Stimulated activated CD4-positive, alpha-beta T cell treated with anti-CD3 and anti-CD28 coated beads, Interleukin-4, amount 100 ng/mL, for 4 hours (primary cell): ENCODE measurements around the gene PACS1.
"Not testable (repeated sequence)": the region's sequence is repeated elsewhere in the genome, so short reads cannot be mapped to it uniquely, and the experiment has no call there.

Source experiments
- DNase-seq, 2 experiments: peaks; one replicate each; pipeline ENCODE4 v3.0.0-alpha.2; 2020

PACS1 gene

GRCh38 chr11:66077927-66078326 lies 7.9 kb downstream of the PACS1 start:
- no peak for DNase-seq

DNA sequence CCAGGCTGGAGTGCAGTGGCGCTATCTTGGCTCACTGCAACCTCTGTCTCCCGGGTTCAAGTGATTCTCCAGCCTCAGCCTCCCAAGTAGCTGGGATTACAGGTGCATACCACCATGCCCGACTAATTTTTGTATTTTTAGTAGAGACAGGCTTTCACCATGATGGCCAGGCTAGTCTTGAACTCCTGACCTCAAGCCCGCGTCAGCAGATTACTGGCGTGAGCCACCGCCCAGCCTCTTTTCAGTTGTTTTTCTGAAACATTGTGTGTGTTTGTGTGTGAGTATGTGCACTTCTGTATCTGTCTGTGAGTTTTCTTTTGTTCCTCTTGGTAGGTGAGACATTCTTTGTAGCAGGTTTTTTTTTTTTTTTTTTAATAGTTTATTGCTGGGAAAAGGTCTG lies 8.9 kb downstream of the PACS1 start:
- DNase-seq = not testable (repeated sequence)

- DNase-seq = peak; percentile 50 to 76
These were observed 10.2 kb downstream of the PACS1 start for GRCh38 chr11:66080055-66080817.

DNA sequence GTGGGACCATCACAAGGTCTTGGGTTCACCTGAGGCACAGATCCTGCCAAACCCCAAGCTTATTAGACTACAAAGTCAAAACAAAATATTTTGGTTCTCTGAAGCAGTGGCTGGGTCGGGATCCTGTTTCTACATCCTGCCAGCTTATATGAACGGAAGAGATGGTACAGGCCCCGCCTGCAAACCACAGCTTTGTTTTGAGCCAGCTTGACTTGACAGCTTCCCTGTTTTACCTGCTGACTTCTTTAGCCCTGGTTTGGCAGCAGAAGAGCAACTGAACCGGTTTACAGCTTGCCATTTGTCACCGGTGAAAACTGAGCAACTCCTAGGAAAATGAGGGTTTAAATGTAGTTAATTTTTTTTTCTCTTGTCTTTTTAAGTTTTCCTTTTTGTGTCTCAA lies 11.4 kb downstream of the PACS1 start:
- DNase-seq = peak; percentile 41 to 69

- DNase-seq = no peak
These were observed 13.1 kb downstream of the PACS1 start for GRCh38 chr11:66082946-66083698.

- DNase-seq = no peak
These were observed 13.7 kb downstream of the PACS1 start for GRCh38 chr11:66083767-66084166.

DNA sequence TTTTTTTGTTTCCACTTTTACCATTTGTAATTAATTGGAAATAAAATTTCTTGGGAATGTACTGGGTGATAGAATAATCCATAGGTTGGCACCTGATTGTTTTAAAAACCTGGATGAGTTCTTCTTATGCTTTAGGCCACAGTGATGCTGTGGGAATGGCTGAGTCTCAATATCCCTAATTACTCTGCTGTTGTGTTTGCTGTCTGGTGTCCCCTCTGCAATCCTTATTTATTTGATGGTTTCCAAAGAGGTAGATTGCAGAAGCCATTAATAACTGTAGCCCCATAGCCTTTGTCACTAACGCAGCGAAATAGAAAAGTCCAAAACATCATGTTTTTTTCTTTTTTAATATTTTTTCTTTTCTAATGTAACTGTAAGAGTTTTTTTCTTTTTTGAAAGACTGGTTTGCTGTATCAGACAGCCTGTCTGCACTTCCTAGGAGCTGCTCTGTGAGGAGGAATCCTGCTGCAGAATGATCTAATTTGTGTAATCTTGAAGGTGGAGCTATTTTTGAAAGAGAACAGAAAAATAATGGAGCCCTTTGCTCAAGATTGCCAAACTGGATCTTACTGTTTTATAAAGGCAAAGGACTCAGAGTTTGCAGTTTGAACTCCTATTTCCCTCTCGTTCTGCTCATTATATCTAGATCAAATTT lies 14.9 kb downstream of the PACS1 start:
- DNase-seq = no peak

DNA sequence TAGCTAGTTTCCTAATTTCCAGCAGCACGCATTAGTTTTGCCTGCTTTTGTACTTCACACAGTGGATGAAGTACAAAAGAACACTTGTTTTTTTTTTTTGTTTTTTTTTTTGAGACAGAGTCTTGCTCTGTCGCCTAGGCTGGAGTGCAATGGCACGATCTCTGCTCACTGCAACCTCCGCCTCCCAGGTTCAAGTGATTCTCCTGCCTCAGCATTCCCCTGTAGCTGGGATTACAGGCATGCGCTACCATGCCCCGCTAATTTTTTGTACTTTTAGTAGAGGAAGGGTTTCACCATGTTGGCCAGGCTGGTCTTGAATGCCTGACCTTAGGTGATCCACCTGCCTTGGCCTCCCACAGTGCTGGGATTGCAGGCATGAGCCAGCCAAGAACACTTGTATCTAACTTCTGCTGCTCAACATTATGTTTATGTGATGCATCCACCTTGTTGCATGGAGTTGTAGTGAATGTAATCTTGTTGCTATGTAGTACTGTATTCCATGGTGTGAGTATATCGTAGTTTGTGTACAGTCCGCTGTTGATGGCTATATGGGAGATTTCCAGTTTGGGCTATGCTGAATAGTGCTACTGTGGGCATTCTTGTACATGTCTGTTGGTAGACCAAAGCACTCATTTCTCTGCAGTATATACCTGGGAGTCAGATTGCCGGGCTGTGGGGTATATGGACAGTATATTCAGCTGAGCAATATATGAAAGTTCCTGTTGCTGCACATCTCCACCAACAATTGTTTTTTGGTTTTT lies 17.3 kb downstream of the PACS1 start:
- no peak for DNase-seq

- no peak for DNase-seq
These were observed 19.0 kb downstream of the PACS1 start for GRCh38 chr11:66089067-66089466.

DNA sequence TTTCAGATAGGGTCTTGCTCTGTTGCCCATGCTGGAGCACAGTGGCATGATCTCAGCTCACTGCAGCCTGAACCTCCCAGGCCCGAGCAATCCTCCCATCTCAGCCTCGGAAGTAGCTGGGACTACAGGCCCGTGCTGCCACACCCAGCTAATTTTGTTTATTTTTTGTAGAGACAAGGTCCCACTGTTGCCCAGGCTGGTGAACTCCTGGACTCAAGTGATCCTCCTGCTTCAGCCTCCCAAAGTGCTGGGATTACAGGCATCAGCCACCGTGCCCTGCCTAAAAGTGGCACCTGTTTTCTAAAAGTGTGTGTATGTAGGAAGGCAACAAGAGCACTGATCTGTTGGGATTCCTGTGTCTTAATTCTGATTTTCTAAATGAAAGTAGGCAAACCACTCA lies 20.2 kb downstream of the PACS1 start:
- no peak for DNase-seq

GRCh38 chr11:66092125-66092524 lies 22.1 kb downstream of the PACS1 start:
- DNase-seq = not testable (repeated sequence)

GRCh38 chr11:66099746-66100145 lies 29.7 kb downstream of the PACS1 start:
- not testable (repeated sequence) for DNase-seq

GRCh38 chr11:66100272-66101065 lies 30.4 kb downstream of the PACS1 start:
- DNase-seq = peak; percentile 36 to 55

DNA sequence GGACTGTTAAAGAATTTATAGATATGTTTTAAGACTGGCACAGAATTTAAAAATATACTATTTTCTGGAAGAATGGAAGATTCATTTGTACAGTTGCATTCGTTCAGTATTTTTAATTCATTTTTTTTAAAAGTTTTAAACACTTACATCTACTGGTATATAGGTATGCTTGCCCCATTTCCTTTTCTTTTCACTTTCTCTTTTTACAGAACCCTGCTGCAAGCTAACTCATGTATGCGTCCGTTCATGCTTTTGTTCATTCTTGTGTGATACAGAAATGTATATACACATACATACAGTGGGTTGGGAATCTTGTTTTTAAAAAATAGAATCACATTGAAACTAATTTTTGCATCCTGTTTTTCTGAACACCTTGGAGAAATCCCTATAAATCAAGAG lies 31.0 kb downstream of the PACS1 start:
- no peak for DNase-seq

DNA sequence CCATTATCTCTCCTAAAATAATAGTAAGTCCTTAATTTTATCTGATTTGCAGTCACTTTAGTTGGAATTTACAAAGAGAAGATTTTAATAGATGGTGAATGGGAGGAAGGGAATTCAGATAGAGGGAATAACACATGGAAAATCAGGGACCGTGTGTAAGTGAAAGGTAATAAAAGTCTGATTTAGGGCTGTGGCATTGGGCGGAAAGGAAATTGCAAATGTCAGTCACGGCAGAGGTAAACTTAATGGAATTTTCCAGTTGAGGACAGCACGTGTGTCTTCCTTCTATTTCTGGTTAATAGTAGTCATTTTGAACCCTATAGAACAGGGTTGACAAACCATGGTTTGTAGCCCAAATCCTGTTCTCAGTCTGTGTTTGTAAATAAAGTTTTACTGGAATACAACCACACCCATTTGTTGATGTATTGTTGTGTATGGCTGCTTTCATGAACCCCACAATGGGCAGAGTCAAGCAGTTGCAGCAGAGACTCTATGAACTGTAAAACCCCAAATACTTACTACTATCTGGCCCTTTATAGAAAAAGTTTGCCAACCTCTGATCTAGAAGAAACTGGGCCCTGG lies 34.1 kb downstream of the PACS1 start:
- DNase-seq = no peak

GRCh38 chr11:66106786-66107599 lies 36.9 kb downstream of the PACS1 start:
- DNase-seq = no peak

DNA sequence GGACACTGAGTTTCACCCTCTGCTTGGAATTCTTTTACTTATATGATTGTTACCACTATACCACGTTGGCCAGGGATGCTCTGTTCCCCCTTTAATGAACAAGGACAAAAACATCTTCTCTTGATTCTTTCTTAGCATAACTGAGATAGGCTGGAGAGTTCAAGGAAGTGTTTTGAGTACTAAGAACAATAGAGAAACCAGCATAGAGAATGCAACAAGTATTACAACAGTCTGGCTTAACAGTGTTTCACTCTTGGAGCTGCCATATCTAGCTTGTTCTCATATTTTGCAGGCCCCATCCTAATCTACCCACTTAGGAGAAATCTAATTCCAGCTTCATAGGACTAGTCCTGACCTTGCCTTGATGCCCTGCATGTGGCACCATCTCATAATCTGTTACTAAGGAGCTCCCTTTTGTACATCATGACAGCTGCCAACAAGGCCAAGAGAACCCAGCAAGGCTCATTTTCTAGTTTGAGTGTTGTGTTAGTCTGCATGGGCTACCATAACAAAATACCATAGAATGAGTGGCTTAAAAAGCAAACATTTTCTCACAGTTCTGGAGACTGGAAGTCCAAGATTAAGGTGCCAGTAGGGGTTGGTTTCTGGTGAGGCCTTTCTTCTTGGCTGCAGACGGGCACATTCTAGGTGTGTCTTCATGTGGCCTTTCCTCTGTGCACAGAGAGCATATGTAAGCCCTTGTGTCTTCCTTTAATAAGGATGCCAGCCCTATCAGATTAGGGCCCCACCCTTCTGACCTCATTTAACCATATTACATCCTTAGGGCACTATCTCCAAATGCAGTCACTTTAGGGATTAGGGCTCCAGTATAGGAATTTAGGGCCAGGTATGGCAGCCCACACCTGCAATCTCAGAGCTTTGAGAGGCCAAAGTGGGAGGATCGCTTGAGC lies 37.8 kb downstream of the PACS1 start:
- DNase-seq = no peak

DNA sequence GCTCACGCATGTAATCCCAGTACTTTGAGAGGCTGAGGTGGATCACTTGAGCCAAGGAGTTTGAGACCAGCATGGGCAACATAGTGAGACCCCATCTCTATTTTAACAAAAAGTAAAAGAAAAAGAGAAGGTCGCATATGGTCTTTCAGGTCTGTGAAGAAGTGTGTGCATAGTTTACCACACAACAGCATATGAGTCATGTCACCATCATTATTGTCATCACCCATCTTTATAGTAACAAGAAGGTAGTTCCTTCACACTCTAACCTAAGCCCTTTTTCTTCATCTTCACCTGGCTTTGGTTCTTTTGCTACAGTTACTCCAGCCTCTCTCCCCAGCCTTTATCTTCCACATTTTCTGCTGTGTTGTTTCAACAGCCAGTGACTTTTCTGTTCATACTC lies 39.2 kb downstream of the PACS1 start:
- no peak for DNase-seq

DNA sequence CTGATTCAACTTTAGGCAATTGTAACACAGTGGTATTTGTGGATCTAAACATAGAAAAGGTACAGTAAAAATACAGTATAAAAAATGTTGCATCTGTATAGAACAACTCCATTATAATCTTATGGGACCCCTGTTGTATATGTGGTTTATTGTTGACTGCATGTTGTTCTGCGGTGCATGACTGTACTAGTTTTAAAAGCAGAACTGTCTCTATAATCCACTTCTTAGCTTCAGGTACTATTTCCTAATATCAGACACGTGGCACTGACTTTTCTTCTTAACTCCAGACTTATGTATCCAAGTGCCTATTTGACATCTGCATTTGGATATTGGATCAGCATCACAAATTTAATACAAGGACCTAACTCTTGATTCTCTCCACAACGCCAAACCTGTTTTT lies 41.1 kb downstream of the PACS1 start:
- no peak for DNase-seq

GRCh38 chr11:66112041-66112491 lies 42.0 kb downstream of the PACS1 start:
- no peak for DNase-seq
